Measurements from ENCODE around the gene ARHGEF28.
A peak's percentile ranks its signal among the peaks of the same experiment; 100 is the strongest.

ARHGEF28 gene

DNA sequence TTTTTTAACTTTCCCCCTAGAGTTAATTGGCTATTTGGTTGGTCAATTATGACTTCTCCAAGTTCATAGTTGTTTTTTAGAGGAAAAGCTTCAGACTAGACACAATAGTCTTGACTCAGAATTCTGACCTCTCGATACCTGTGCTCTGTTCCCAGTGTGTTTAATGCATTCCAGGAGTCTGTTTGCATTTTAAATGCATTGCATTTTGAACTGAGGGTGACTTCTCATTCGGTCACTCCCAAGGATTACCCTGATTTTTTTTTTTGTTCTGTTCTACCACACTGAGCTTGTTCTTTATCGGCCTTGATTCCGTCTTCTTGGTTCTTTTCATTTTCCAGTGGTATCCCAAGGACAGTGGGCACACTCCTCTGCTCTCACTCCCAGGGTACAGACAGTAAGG lies 16.3 kb downstream of the ARHGEF28 start:
- DNase-seq (ENCODE audit: insufficient read length, low spot score) (no peak), FAIRE-seq (peak; percentile 73)
- TF ChIP-seq, protein P1, sequence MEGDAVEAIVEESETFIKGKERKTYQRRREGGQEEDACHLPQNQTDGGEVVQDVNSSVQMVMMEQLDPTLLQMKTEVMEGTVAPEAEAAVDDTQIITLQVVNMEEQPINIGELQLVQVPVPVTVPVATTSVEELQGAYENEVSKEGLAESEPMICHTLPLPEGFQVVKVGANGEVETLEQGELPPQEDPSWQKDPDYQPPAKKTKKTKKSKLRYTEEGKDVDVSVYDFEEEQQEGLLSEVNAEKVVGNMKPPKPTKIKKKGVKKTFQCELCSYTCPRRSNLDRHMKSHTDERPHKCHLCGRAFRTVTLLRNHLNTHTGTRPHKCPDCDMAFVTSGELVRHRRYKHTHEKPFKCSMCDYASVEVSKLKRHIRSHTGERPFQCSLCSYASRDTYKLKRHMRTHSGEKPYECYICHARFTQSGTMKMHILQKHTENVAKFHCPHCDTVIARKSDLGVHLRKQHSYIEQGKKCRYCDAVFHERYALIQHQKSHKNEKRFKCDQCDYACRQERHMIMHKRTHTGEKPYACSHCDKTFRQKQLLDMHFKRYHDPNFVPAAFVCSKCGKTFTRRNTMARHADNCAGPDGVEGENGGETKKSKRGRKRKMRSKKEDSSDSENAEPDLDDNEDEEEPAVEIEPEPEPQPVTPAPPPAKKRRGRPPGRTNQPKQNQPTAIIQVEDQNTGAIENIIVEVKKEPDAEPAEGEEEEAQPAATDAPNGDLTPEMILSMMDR (IDR thresholded peaks at IDR 0.05; ENCODE audit: insufficient read depth, missing control alignments), result no peak

DNA sequence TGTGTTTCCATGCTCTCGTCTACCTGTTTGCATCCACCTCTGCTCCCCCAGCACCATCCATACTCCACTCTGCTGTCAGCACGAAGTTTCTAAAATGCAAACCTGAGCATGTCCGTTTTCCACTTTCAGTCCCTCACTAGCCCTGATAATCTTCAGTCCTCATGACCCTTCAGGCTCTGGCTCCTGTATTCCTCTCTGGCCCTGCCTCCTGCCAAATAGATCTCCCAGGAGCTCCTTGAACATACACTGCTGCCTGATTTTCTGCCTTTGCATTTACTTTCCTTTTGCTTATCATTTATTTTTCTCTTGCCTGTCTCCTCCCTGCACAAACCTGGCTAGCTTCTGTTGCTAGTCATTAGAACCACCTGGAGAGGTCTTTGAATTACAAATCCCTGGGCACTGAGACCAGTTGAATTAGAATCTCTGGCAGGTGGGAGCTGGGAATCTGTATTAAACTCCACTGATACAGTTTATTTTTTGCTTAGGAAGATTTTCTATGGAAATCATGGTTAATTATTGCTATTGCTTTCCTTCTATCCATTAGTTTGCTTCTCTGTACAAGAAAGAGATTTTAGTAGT lies 18.5 kb downstream of the ARHGEF28 start:
- TF ChIP-seq, protein P1 (IDR thresholded peaks at IDR 0.05; ENCODE audit: insufficient read depth, missing control alignments), result no peak
- FAIRE-seq (no peak), DNase-seq (ENCODE audit: insufficient read length, low spot score) (no peak)

DNA sequence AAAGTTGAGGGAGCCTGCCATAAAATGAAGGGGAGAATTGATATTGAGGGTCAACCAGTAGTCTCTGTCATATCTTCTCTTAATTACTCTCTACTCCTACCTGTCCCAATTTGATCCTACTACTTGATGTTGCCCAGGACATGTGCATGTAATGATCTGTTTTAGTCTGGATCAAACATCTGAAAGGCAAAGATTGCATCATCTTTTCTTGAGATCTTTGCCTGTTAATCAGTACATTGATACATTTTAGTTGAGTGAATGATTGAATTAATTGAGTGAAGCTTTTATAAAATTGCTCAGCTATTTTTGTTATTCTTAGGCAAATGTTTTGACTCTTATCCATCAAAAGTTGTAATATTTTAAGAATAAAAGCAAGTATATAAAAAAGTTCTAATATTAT lies 21.7 kb downstream of the ARHGEF28 start:
- TF ChIP-seq, protein P1 (IDR thresholded peaks at IDR 0.05; ENCODE audit: insufficient read depth, missing control alignments), result no peak

DNA sequence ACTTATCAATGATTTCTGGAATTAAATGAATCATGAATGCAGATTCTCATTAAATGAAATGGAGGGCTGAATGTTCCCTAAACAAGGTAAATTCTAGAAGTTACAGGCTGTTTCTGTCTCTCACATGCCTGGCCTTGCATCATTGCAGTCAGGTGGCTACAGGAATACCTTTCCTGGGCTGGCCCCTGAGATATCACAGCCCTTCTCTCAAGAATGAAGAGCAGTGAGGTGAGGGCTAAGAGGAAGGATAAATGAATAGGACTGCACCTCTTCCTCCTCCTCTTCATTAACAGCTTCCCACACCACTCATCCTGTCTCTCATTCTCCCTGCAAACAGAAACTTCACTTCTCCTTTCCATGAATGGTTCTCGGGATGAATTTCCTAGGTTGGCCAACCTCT lies 22.5 kb downstream of the ARHGEF28 start:
- FAIRE-seq (no peak), DNase-seq (ENCODE audit: insufficient read length, low spot score) (no peak)
- TF ChIP-seq, protein P1 (IDR thresholded peaks at IDR 0.05; ENCODE audit: insufficient read depth, missing control alignments), result no peak

More for the DNA sequence above, 21.7 kb downstream of the ARHGEF28 start:
- FAIRE-seq, result no peak
- no peak for DNase-seq (ENCODE audit: insufficient read length, low spot score)

DNA sequence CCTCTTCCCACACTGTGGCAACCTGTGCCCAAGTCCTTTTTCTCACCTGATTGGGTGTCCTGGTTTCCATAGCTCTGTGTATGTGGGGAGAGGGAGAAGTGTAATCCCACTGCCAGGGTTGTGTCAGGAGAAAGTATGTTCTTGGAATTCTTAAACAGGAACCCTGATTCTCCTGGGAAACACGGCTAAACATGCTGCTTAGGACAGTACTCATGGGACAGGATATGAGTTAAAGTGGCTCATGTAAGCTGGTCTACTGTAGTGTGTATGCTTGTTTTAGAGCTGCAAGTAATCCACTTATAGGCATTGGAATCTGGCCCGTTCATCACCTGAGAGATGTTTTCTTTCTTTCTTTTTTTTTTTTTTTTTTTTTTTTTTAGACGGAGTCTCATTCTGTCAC lies 23.9 kb downstream of the ARHGEF28 start:
- DNase-seq (ENCODE audit: insufficient read length, low spot score) (no peak), FAIRE-seq (no peak)
- TF ChIP-seq, protein P1 (IDR thresholded peaks at IDR 0.05; ENCODE audit: insufficient read depth, missing control alignments), result no peak

DNA sequence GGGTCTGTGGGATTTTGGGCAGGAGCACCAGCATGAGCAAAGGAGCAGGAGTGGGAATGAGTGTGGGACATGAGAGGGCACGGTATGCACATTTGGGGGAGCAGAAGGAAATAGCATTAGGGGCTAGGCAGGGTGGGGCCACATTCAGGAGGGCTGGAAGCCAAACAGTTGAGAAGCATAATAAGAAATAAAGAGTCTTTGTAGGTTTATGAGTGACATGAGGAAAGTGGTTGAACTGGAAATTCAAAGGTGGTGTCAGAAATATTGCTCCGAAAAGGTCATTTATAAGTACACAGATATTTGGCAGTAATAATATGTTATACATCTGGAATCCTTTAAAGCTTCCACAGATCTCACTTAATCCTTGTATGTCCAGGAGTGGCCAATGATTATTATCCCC lies 26.4 kb downstream of the ARHGEF28 start:
- TF ChIP-seq, protein P1 (IDR thresholded peaks at IDR 0.05; ENCODE audit: insufficient read depth, missing control alignments), result no peak
- DNase-seq (ENCODE audit: insufficient read length, low spot score), result no peak
- no peak for FAIRE-seq

DNA sequence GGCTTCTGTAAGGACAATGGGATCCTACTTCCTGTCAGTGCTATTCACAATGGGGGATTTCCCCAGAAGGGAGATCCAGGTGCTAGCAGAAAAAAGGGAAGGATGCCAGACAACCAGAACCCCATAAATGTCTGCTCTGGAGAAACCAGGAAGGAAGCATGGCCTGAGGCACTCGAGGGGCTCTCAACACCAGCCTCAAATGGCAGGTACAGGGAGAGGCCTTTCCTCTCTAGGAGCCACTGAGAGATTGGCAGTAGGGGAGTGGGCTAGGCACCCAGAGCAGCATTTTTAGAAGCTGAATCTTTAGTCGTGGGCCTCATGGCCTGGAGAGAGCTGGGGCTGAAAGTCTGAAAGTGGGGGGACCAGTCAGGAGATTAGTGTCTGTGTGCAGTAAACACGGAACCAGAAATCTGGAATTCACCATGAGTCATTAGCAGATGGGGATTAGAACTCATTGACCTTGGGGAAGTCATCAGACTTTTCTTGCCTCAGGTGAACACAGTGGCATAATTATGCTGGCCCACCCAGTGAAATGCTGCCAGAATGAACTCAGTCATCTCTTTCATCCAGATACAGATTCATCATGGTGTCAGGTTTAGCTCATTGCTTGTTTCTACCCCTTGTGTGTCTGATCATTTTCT lies 28.3 kb downstream of the ARHGEF28 start:
- no peak for FAIRE-seq
- DNase-seq (ENCODE audit: insufficient read length, low spot score), result no peak
- TF ChIP-seq, protein P1 (IDR thresholded peaks at IDR 0.05; ENCODE audit: insufficient read depth, missing control alignments), result no peak

Data from D721Med (cell line).